ENCODE data around the gene NECTIN3. TPM values are rescaled to one million over a fixed set of nuclear protein-coding genes. Genes with fewer than 3 reads are reported as not detected.
A peak's percentile ranks its signal among the peaks of the same experiment; 100 is the strongest.

Gene NECTIN3
- polyA plus RNA-seq, 3 donors from 2014 or later: 0.28 to 0.63 TPM; not detected in 1

DNA sequence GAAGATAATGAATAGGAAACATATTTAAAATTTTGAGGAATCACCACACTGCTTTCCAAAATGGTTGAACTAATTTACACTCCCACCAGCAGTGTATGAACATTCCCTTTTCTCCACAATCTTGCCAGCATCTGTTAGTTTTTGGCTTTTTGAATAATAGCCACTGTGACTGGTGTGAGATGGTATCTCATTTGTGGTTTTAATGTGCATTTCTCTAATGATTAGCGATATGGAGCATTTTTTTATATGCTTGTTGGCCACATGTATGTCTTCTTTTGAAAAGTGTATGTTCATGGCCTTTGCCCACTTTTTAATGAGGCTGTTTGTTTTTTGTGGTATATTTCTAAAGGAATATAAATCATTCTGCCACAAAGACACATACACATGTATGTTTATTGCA lies 166.3 kb downstream of the NECTIN3 start:
- Mint-ChIP-seq H3K9me3 (no peaks in the 10 kb centered on the region), H3K4me1 (peaks cover 32 to 35% of the 10 kb centered on the region in 2 donors), H3K27ac (peak overlapping the region; percentile 40 to 85 (median 78)), H3K27me3 (ENCODE audit: low read depth in 3 of 3) (peaks cover 0 to 2% (median 0%) of the 10 kb centered on the region in 3 donors), H3K36me3 (no peaks in the 10 kb centered on the region), H3K4me3 (peak overlapping the region in 4 of 5 donors; percentile 1 to 69 (median 14))
- DNase-seq: no peak

DNA sequence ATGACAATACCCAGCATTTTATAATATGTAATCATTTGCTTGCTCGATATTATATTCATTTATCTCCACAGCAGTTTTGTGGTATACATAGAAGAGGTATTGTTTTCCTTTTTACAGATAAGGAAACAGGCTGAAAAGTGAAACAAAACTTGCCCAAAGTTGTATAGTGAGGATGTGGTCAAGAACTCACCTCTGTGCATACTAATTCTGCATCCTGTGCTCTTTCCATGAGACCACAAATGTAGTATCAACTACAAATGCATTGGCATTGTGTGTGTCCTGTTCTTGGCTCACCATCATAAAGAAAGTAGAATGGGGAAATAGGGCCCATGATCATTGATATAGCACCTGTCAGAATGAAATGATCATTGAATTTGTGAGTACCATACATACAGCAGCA lies 167.3 kb downstream of the NECTIN3 start:
- no peaks in the 10 kb centered on the region for H3K9me3 Mint-ChIP-seq
- peaks cover 0 to 2% (median 0%) of the 10 kb centered on the region in 3 donors for H3K27me3 Mint-ChIP-seq (ENCODE audit: low read depth in 3 of 3)
- H3K4me1 Mint-ChIP-seq: peaks cover 32 to 35% of the 10 kb centered on the region in 2 donors
- peak overlapping the region; percentile 1 to 72 (median 54) for H3K27ac Mint-ChIP-seq
- DNase-seq: peak; percentile 43 to 59 (median 52)
- peak overlapping the region; percentile 25 to 60 (median 36) for H3K4me3 Mint-ChIP-seq
- H3K36me3 Mint-ChIP-seq: no peaks in the 10 kb centered on the region

DNA sequence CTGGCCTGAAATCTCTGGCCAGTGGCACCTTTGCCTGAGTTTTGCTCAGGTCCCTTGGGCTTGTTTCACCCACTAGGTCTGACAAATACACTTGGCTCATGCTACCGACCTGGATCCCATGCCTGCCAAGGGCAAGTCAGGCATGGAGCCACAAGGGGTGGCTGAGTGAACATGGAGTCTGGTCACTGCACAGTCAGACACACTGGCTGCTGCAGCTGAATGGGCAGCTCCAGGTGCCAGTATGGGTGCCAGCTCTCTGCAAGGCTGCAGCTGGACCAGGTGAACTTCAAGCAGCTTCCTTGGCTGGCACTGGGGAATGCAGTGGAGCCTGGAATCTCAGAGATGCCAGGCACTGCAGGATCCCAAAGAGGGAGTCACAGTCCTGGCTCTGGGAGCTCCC lies 170.3 kb downstream of the NECTIN3 start:
- DNase-seq: no peak
- Mint-ChIP-seq H3K36me3 (no peaks in the 10 kb centered on the region), H3K27ac (no peak overlapping the region), H3K4me1 (peaks cover 29 to 33% of the 10 kb centered on the region in 2 donors), H3K4me3 (no peak overlapping the region), H3K27me3 (ENCODE audit: low read depth in 3 of 3) (peaks cover 0 to 3% (median 0%) of the 10 kb centered on the region in 3 donors), H3K9me3 (no peaks in the 10 kb centered on the region)
